HEK293T (cell line): ENCODE data around the gene ATP9B.

Experiments used
- CTCF ChIA-PET: fragments of 350-600 bp; formaldehyde crosslinking; extraction: SDS; loops from one replicate; lab custom pipeline; 2021; ENCODE audit warnings: antibody characterized with exemption, inconsistent platforms; lab: Yijun Ruan, JAX
- POLR2A ChIA-PET: fragments of 350-600 bp; formaldehyde crosslinking; extraction: SDS; loops from one replicate; lab custom pipeline; 2020; ENCODE audit warnings: antibody characterized with exemption, inconsistent platforms; lab: Yijun Ruan, JAX
- DNase-seq: peaks from one replicate; pipeline ENCODE4 v3.0.0; 2012; ENCODE audit warnings: mixed read lengths; ENCODE audit errors: extremely low spot score
- ARNT ChIP-seq: fragments of 450-650 bp; IDR thresholded peaks from 2 replicates; pipeline ENCODE4 v1.6.1; 2017; ENCODE audit warnings: mild to moderate bottlenecking
- BHLHE40 ChIP-seq: fragments of 450-650 bp; IDR thresholded peaks from 2 replicates; pipeline ENCODE4 v1.6.1; 2016; ENCODE audit warnings: mild to moderate bottlenecking, moderate library complexity, borderline replicate concordance
- CTBP1 ChIP-seq: fragments of 450-650 bp; IDR thresholded peaks from 2 replicates; pipeline ENCODE4 v1.6.1; 2016; ENCODE audit warnings: borderline replicate concordance
- ELF4 ChIP-seq: fragments of 450-650 bp; IDR thresholded peaks from 2 replicates; pipeline ENCODE4 v1.6.1; 2017; ENCODE audit warnings: antibody characterized with exemption
- FOXA1 ChIP-seq: fragments of 450-650 bp; IDR thresholded peaks from 2 replicates; pipeline ENCODE4 v1.6.1; 2016; ENCODE audit warnings: mild to moderate bottlenecking
- FOXK2 ChIP-seq: fragments of 450-650 bp; IDR thresholded peaks from 2 replicates; pipeline ENCODE4 v1.6.1; 2016; ENCODE audit warnings: mild to moderate bottlenecking
- FOXM1 ChIP-seq: fragments of 450-650 bp; IDR thresholded peaks from 2 replicates; pipeline ENCODE4 v1.6.1; 2017; ENCODE audit warnings: mild to moderate bottlenecking, borderline replicate concordance
- HDGF ChIP-seq: fragments of 450-650 bp; IDR thresholded peaks from 2 replicates; pipeline ENCODE4 v1.6.1; 2017; ENCODE audit warnings: antibody characterized with exemption, borderline replicate concordance
- L3MBTL2 ChIP-seq: fragments of 450-650 bp; conservative IDR thresholded peaks from 2 replicates; pipeline ENCODE4 v1.6.1; 2016; ENCODE audit warnings: mild to moderate bottlenecking
- LEF1 ChIP-seq: fragments of 450-650 bp; IDR thresholded peaks from 2 replicates; pipeline ENCODE4 v1.6.1; 2017; ENCODE audit warnings: mild to moderate bottlenecking, borderline replicate concordance
- NFRKB ChIP-seq: fragments of 450-650 bp; IDR thresholded peaks from 2 replicates; pipeline ENCODE4 v1.6.1; 2016; ENCODE audit warnings: mild to moderate bottlenecking, moderate library complexity
- PKNOX1 ChIP-seq: fragments of 450-650 bp; IDR thresholded peaks from 2 replicates; pipeline ENCODE4 v1.6.1; 2016
- SP1 ChIP-seq: fragments of 450-650 bp; IDR thresholded peaks from 2 replicates; pipeline ENCODE4 v1.6.1; 2017
- SUZ12 ChIP-seq: fragments of 450-650 bp; IDR thresholded peaks from 2 replicates; pipeline ENCODE4 v1.6.1; 2016; ENCODE audit warnings: mild to moderate bottlenecking
- TARDBP ChIP-seq: fragments of 450-650 bp; IDR thresholded peaks from 2 replicates; pipeline ENCODE4 v1.6.1; 2016
- ZNF384 ChIP-seq: fragments of 450-650 bp; IDR thresholded peaks from 2 replicates; pipeline ENCODE4 v1.6.1; 2016

The ATP9B gene

DNA sequence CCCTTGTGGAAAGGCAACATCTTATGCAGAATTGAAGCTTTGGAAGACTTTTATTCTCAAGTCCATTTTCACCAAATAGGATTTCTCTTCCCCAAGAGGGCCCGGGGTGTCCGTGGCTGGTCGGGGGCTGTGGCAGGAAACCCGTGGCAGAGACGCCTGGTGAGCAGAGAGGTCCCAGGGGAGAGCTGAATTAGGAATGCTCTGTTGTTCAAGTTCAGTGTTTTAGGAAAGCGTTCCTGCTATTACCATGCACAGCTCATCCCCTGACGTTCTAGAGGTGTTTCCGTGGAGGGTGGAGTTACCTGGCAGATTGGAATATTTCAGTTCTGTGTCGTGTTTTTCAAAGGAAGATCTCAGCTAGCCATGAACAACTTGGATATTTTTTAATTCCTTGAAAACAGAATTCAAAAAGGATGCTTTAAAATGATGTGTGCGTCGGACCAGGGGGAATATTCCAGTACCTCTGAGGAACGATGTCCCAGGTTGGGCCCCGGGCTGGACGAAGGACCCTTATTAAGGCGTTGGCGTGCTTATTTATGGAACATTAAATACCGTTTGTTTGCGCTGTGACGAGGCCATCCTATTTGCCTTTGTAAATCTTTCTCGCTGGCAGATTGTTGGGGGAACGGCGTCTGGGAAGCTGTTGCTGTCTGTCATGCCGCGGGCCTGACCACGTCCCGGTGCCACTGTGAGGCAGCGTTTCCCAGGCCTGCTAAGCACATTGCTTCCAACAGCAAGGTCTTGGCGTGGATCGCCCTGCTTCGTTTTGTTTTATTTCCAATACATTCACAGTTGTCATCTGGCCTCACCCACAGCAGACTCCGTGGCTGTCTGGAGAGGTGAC, 334.8 kb downstream of the ATP9B start:
- CTCF ChIA-PET, result interaction anchor here (0.5 to 1.0 kb wide), 2 partner anchors 25 to 31 kb away, joined by 3 to 4 read pairs; no protein-coding TSS in a partner anchor

DNA sequence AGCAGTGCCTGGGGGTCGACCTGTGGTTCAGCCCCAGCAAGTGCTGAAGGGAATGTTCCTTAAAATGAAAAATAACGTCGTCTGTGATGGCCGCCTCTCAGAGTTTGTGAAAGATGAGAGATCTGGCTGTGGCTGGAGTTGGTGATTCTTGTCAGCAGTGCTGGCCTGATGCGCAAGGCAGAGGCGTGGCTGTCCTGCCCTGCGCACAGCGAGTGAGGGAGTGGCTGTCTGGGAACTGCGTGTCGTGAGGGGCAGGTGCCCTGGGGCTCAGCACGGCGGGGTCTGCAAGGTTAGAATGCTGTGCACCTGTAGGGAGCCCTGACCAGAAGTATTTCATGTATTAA, 335.3 kb downstream of the ATP9B start:
- POLR2A ChIA-PET, result no interaction called here

More for the DNA sequence above, 334.8 kb downstream of the ATP9B start:
- no peak for TF ChIP-seq SP1
- no peak for TF ChIP-seq CTBP1
- no peak for TF ChIP-seq BHLHE40
- TF ChIP-seq ZNF384, result no peak
- no peak for TF ChIP-seq ARNT
- TF ChIP-seq L3MBTL2, result no peak
- TF ChIP-seq LEF1, result no peak
- TF ChIP-seq ELF4, result no peak
- no peak for TF ChIP-seq FOXA1
- no peak for TF ChIP-seq SUZ12
- TF ChIP-seq FOXM1, result no peak
- TF ChIP-seq PKNOX1, result no peak
- TF ChIP-seq FOXK2, result no peak
- TF ChIP-seq HDGF, result no peak
- no peak for TF ChIP-seq TARDBP
- TF ChIP-seq NFRKB, result no peak
- POLR2A ChIA-PET, result no interaction called here
- DNase-seq, result no peak

DNA sequence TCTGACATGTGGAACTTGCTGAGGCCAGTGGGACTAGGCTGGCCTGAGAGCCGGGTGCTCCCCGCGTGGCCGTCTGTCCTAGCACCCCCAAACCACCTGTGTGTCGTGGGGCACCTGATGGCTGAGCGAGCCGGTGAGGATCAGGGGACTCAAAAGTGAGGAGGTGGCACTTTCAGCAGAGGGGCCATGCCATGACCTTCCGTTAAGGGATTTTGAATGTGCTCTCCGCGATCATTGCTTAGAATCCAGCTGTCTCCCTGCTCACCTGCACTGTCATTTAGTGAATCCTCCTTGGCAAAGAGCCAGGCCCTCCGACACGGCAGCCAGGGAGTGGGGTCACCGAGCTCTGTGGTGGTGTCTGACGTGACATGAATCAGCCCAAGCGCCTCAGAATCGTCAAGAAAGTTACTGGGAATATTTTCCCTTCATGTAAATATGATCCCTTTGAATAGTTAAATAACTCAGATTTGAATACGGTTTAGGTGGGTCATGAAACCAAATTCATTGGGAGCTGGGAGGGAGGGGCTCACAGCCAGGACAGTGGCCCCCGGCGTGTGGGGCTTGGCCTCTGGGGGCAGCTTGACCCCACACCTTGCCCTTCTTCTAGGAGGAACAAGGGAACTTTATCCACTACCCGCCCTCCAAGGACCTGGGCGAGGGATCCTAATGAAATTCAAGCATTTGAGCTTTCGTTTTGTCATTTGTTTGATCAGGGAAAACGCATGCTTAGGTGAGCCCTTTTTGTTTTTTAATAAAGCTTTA, 336.0 kb downstream of the ATP9B start:
- TF ChIP-seq LEF1 (no peak), BHLHE40 (no peak), ARNT (no peak), PKNOX1 (no peak), NFRKB (no peak), SP1 (no peak), HDGF (no peak)
- ChIA-PET CTCF (no interaction called here), POLR2A (no interaction called here)
- DNase-seq, result no peak

More for the DNA sequence above, 335.3 kb downstream of the ATP9B start:
- CTCF ChIA-PET, result no interaction called here
- no peak for DNase-seq
- TF ChIP-seq ELF4, result no peak
- no peak for TF ChIP-seq LEF1
- TF ChIP-seq PKNOX1, result no peak
- no peak for TF ChIP-seq ARNT
- TF ChIP-seq FOXA1, result no peak
- no peak for TF ChIP-seq L3MBTL2
- TF ChIP-seq SUZ12, result no peak
- TF ChIP-seq CTBP1, result no peak
- no peak for TF ChIP-seq SP1
- no peak for TF ChIP-seq FOXK2

DNA sequence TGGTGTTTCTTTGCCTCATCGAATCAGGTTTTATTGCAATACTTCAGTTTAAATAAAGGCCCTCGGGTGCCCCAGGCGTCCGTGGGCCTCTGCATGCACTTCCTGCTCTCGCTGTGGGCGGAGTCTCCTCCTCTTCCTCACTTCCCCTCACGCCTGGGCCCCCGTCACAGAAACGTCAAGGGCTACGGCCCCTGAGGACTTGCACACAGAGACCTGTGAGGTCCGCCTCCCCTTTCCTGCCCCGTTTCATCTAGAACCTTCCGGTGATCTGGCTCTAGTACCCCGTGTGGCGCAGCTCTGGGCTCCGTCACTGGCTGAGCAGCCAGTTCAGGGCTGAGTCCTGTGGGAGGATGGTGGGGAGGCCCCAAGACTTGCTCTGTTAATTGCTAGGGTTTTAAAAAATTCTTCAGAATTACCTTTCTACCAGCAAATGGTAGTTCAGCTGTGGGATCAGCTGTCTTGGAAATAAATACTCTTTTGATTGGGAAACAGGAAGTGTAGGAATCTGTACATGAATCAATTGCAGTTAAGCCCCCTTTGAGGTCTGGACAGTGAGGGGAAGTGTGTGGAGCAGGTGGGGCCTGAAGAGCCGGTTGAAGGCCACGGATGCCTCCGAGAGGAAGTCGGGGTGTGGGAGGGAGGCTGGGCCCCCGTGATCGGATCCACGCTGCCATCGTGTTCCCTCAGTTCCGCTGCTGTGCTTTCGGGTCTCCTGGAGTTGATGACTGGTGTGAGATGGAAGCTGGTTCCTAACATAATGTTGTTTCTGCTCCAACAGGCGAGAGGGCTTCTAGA, 336.8 kb downstream of the ATP9B start:
- ChIA-PET CTCF (no interaction called here), POLR2A (no interaction called here)
- TF ChIP-seq FOXM1 (no peak), CTBP1 (no peak), ARNT (no peak), HDGF (no peak), LEF1 (no peak), FOXA1 (no peak), TARDBP (no peak), BHLHE40 (no peak), SUZ12 (no peak)
- no peak for DNase-seq

- ChIA-PET POLR2A (no interaction called here), CTCF (no interaction called here)
- no peak for DNase-seq
- TF ChIP-seq NFRKB (no peak), PKNOX1 (no peak), LEF1 (no peak), ELF4 (no peak), FOXM1 (no peak), L3MBTL2 (no peak), ZNF384 (no peak)
Measured at GRCh38 chr18:79406708-79407107, 337.5 kb downstream of the ATP9B start.
